ENCODE measurements around the gene PTPRG. TPM values are rescaled to one million over a fixed set of nuclear protein-coding genes. Genes with fewer than 3 reads are reported as not detected.

Gene PTPRG
- total RNA-seq, 1 experiment from 2014 or later, result 11.7 TPM

DNA sequence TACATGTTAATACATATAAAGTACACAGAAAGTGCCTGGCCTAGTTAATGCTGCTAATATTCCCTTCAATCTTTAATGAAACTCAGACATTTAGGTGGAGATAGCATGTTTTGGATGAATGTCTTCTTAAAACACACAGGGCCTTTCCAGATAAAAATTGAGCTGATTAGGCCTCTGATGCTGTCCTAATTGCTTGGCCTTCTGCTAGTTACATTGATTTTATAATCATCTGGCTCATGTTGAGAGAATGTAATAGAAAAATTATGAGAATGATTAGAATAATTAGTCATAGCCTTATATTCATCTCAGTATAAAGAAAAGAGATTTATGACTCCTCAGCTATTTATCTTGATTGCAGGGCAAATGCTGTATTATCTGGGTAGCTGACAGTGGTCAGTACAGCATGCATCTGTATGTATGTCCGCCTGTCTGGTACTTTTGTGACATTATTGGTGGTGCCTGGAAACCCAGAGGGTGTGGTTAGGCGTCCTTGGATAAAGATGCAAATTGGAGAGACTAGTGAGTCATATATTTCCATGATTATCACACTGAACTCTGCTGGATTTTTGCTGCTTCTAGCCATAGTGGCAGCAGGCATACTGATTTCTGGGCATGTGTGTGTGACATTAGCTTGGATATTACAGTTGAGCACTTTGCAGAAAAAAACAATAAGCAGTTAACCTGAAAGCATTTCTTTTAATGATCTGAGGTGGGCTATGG lies 691.2 kb downstream of the PTPRG start:
- H3K9me3 ChIP-seq (ENCODE audit: low read depth, low read length, poor library complexity, severe bottlenecking), result no peaks in the 10 kb centered on the region
- DNase-seq (ENCODE audit: low spot score), result no peak
- H3K4me1 ChIP-seq (ENCODE audit: insufficient read depth, low read length, poor library complexity, severe bottlenecking), result no peaks in the 10 kb centered on the region
- BruUV-seq (replicated peaks), result no TSS peak
- TF ChIP-seq, protein P1, sequence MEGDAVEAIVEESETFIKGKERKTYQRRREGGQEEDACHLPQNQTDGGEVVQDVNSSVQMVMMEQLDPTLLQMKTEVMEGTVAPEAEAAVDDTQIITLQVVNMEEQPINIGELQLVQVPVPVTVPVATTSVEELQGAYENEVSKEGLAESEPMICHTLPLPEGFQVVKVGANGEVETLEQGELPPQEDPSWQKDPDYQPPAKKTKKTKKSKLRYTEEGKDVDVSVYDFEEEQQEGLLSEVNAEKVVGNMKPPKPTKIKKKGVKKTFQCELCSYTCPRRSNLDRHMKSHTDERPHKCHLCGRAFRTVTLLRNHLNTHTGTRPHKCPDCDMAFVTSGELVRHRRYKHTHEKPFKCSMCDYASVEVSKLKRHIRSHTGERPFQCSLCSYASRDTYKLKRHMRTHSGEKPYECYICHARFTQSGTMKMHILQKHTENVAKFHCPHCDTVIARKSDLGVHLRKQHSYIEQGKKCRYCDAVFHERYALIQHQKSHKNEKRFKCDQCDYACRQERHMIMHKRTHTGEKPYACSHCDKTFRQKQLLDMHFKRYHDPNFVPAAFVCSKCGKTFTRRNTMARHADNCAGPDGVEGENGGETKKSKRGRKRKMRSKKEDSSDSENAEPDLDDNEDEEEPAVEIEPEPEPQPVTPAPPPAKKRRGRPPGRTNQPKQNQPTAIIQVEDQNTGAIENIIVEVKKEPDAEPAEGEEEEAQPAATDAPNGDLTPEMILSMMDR (conservative IDR thresholded peaks at IDR 0.05; ENCODE audit: low read depth, low read length), result no peak
- TF ChIP-seq EZH2 (IDR thresholded peaks at IDR 0.05; ENCODE audit: borderline replicate concordance, low read depth, low read length, poor library complexity, severe bottlenecking), result no peak
- ChIA-PET CTCF (no interaction called here), POLR2A (ENCODE audit: low non-redundant PET) (no interaction called here)
- no peak overlapping the region for H3K27ac ChIP-seq (ENCODE audit: low read depth, low read length, poor library complexity, severe bottlenecking)
- H3K4me3 ChIP-seq (ENCODE audit: low read depth, low read length, poor library complexity, severe bottlenecking), result no peak overlapping the region
- no peaks in the 10 kb centered on the region for H3K27me3 ChIP-seq (replicated peaks; ENCODE audit: insufficient read depth, low read depth, low read length, poor library complexity)
- intact Hi-C loops (cut with micrococcal nuclease; ENCODE audit: unreplicated experiment), result no loop called here
- no peaks in the 10 kb centered on the region for H3K36me3 ChIP-seq (ENCODE audit: insufficient read depth, low read length, poor library complexity, severe bottlenecking)

- TF ChIP-seq, protein P1 (conservative IDR thresholded peaks at IDR 0.05; ENCODE audit: low read depth, low read length), result no peak
- TF ChIP-seq EZH2 (IDR thresholded peaks at IDR 0.05; ENCODE audit: borderline replicate concordance, low read depth, low read length, poor library complexity, severe bottlenecking), result no peak
- BruUV-seq (replicated peaks), result no TSS peak
- no peak overlapping the region for H3K4me3 ChIP-seq (ENCODE audit: low read depth, low read length, poor library complexity, severe bottlenecking)
- POLR2A ChIA-PET (ENCODE audit: low non-redundant PET), result no interaction called here
- no peaks in the 10 kb centered on the region for H3K9me3 ChIP-seq (ENCODE audit: low read depth, low read length, poor library complexity, severe bottlenecking)
- no peaks in the 10 kb centered on the region for H3K27me3 ChIP-seq (replicated peaks; ENCODE audit: insufficient read depth, low read depth, low read length, poor library complexity)
- DNase-seq (ENCODE audit: low spot score), result no peak
- CTCF ChIA-PET, result no interaction called here
- intact Hi-C loops (cut with micrococcal nuclease; ENCODE audit: unreplicated experiment), result no loop called here
- H3K27ac ChIP-seq (ENCODE audit: low read depth, low read length, poor library complexity, severe bottlenecking), result no peak overlapping the region
- no peaks in the 10 kb centered on the region for H3K36me3 ChIP-seq (ENCODE audit: insufficient read depth, low read length, poor library complexity, severe bottlenecking)
- H3K4me1 ChIP-seq (ENCODE audit: insufficient read depth, low read length, poor library complexity, severe bottlenecking), result no peaks in the 10 kb centered on the region
These were observed 692.6 kb downstream of the PTPRG start for GRCh38 chr3:62253971-62254370.

DNA sequence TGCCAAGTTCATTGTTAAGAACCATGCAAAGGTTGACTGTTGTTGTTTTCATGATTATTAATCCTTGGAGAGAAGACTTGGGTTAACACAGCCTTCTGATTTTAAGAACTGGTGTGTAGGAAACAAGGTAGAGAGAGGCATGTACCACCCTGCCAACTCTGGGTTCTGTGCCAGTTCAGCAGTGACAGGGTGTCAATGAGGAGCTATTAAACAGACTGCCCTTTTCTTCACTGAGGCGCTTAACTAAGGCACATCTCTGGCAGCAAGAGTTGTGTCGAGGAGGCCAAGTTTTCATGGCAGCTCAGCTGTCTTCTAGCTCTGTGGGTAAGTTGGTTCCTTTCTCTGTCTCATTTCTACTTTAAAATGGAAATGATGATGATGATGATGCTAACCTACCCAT lies 694.4 kb downstream of the PTPRG start:
- intact Hi-C loops (cut with micrococcal nuclease; ENCODE audit: unreplicated experiment), result no loop called here
- Histone ChIP-seq H3K4me3 (ENCODE audit: low read depth, low read length, poor library complexity, severe bottlenecking) (no peak overlapping the region), H3K9me3 (ENCODE audit: low read depth, low read length, poor library complexity, severe bottlenecking) (no peaks in the 10 kb centered on the region), H3K4me1 (ENCODE audit: insufficient read depth, low read length, poor library complexity, severe bottlenecking) (no peaks in the 10 kb centered on the region), H3K27ac (ENCODE audit: low read depth, low read length, poor library complexity, severe bottlenecking) (no peak overlapping the region), H3K27me3 (replicated peaks; ENCODE audit: insufficient read depth, low read depth, low read length, poor library complexity) (no peaks in the 10 kb centered on the region), H3K36me3 (ENCODE audit: insufficient read depth, low read length, poor library complexity, severe bottlenecking) (no peaks in the 10 kb centered on the region)
- CTCF ChIA-PET, result no interaction called here
- POLR2A ChIA-PET (ENCODE audit: low non-redundant PET), result no interaction called here
- no peak for DNase-seq (ENCODE audit: low spot score)
- BruUV-seq (replicated peaks), result no TSS peak
- TF ChIP-seq EZH2 (IDR thresholded peaks at IDR 0.05; ENCODE audit: borderline replicate concordance, low read depth, low read length, poor library complexity, severe bottlenecking), result no peak
- TF ChIP-seq, protein P1 (conservative IDR thresholded peaks at IDR 0.05; ENCODE audit: low read depth, low read length), result no peak
